PC-3 (cell line): Measurements from ENCODE around the gene FAM107B. TPM values are rescaled to one million over a fixed set of nuclear protein-coding genes. Genes with fewer than 3 reads are reported as not detected.

Experiments
- ATAC-seq: fragments of 200-7000 bp; cut with Tn5 transposase; 2 replicates; pipeline ENCODE4 v1.9.1; 2020; ENCODE audit warnings: mild to moderate bottlenecking, moderate library complexity
- BruUV-seq: library from RNA; stranded (reverse); fragments of 400-500 nt; replicated peaks from 2 replicates; lab custom pipeline; 2021; lab: Mats Ljungman, UMichigan
- CTCF ChIA-PET: fragments of 300-600 bp; sonication (Branson Sonifier 250); formaldehyde crosslinking; loops from one replicate; lab custom pipeline; 2022; ENCODE audit warnings: antibody characterized with exemption; lab: Charles Lee
- POLR2A ChIA-PET: fragments of 300-600 bp; sonication (Branson Sonifier 250); formaldehyde crosslinking; loops from one replicate; lab custom pipeline; 2022; ENCODE audit warnings: antibody characterized with exemption; ENCODE audit not compliant: unreplicated experiment; lab: Charles Lee
- DNase-seq: peaks from one replicate; pipeline ENCODE4 v3.0.0-alpha.2; 2015
- H2AFZ ChIP-seq: fragments of 300-600 bp; sonication (generic); 2 replicates; pipeline ENCODE4 v1.6.0; 2016; ENCODE audit warnings: antibody characterized with exemption, low read length
- H3F3A ChIP-seq: fragments of 300-600 bp; sonication (generic); one replicate; pipeline ENCODE4 v1.6.0; 2017; ENCODE audit warnings: antibody characterized with exemption, low read length, control low read depth, mild to moderate bottlenecking; ENCODE audit not compliant: unreplicated experiment
- H3K27ac ChIP-seq: fragments of 300-600 bp; sonication (generic); 2 replicates; pipeline ENCODE4 v1.5.1; 2016; ENCODE audit warnings: mild to moderate bottlenecking, low read length
- H3K27me3 ChIP-seq: fragments of 300-600 bp; sonication (generic); 2 replicates; pipeline ENCODE4 v1.6.1; 2016; ENCODE audit warnings: low read length, mixed read lengths
- H3K36me3 ChIP-seq: fragments of 300-600 bp; sonication (generic); 2 replicates; pipeline ENCODE4 v1.6.1; 2016; ENCODE audit warnings: low read depth, mixed run types, low read length, mixed read lengths
- H3K4me1 ChIP-seq: fragments of 300-600 bp; sonication (generic); 2 replicates; pipeline ENCODE4 v1.5.1; 2016; ENCODE audit warnings: low read length; ENCODE audit not compliant: insufficient read depth
- H3K4me2 ChIP-seq: fragments of 300-600 bp; sonication (generic); 2 replicates; pipeline ENCODE4 v1.6.0; 2016; ENCODE audit warnings: low read length
- H3K4me3 ChIP-seq: fragments of 300-600 bp; sonication (generic); 2 replicates; pipeline ENCODE4 v1.5.1; 2016; ENCODE audit warnings: mild to moderate bottlenecking, low read length, mixed read lengths
- H3K79me2 ChIP-seq: fragments of 300-600 bp; sonication (generic); 2 replicates; pipeline ENCODE4 v1.6.1; 2017; ENCODE audit warnings: low read length, mixed read lengths
- H3K9ac ChIP-seq: fragments of 300-600 bp; sonication (generic); 2 replicates; pipeline ENCODE4 v1.6.0; 2016; ENCODE audit warnings: mild to moderate bottlenecking, low read length
- H3K9me2 ChIP-seq: fragments of 300-600 bp; sonication (generic); replicated peaks from 2 replicates; pipeline ENCODE4 v1.6.1; 2016; ENCODE audit warnings: mixed run types, low read length, mixed read lengths
- H3K9me3 ChIP-seq: fragments of 300-600 bp; sonication (generic); 2 replicates; pipeline ENCODE4 v1.6.1; 2016; ENCODE audit warnings: low read length, mixed read lengths
- H4K20me1 ChIP-seq: fragments of 300-600 bp; sonication (generic); 2 replicates; pipeline ENCODE4 v1.6.1; 2016; ENCODE audit warnings: low read length, mixed read lengths
- CTCF ChIP-seq: fragments of 300-600 bp; sonication (generic); conservative IDR thresholded peaks from 2 replicates; pipeline ENCODE4 v1.5.1; 2017; ENCODE audit warnings: antibody characterized with exemption, low read depth, mild to moderate bottlenecking, low read length
- EZH2 ChIP-seq: fragments of 300-600 bp; sonication (generic); IDR thresholded peaks from one replicate; pipeline ENCODE4 v1.6.1; 2017; ENCODE audit warnings: antibody characterized with exemption, mild to moderate bottlenecking, low read length; ENCODE audit not compliant: unreplicated experiment
- EZH2phosphoT487 ChIP-seq: fragments of 300-600 bp; sonication (generic); IDR thresholded peaks from 2 replicates; pipeline ENCODE4 v1.6.1; 2018; ENCODE audit warnings: mild to moderate bottlenecking, antibody characterized with exemption, low read length, borderline replicate concordance
- intact Hi-C: fragments of 100-400 bp; cut with micrococcal nuclease; formaldehyde crosslinking; loops from 2 replicates; pipeline ENCODE4 v1.9.0; 2023
- total RNA-seq: library from RNA; depleted of rRNA; stranded (reverse); fragments of >200 nt; gene quantifications from 2 replicates; pipeline ENCODE4 v1.2.3, GENCODE V29; 2014

The FAM107B gene
- total RNA-seq, 1 experiment from 2014 or later = 36.6 TPM

GRCh38 chr10:14656052-14656730, 118.5 kb downstream of the FAM107B start:
- Histone ChIP-seq H3K9me2 (no peaks in the 10 kb centered on the region), H3K79me2 (no peaks in the 10 kb centered on the region), H3F3A (no peaks in the 10 kb centered on the region), H4K20me1 (no peaks in the 10 kb centered on the region), H3K9me3 (no peaks in the 10 kb centered on the region), H3K36me3 (no peaks in the 10 kb centered on the region), H3K27me3 (no peaks in the 10 kb centered on the region), H2AFZ (no peak overlapping the region), H3K9ac (no peak overlapping the region), H3K4me3 (no peak overlapping the region), H3K4me1 (peaks cover 47% of the 10 kb centered on the region), H3K4me2 (no peak overlapping the region), H3K27ac (no peak overlapping the region)
- intact Hi-C loops = loop anchor here (5.0 kb wide), 1 partner anchor 166 kb away; no protein-coding TSS in a partner anchor
- TF ChIP-seq EZH2phosphoT487 = no peak
- no peak for TF ChIP-seq EZH2
- no peak for TF ChIP-seq CTCF
- BruUV-seq = no TSS peak
- no peak for ATAC-seq
- CTCF ChIA-PET = no interaction called here
- DNase-seq = no peak
- POLR2A ChIA-PET = no interaction called here

- CTCF ChIA-PET = no interaction called here
- 0 out of 2 replicates have a peak overlapping the region, but pooled peaks have one; percentile 68 for H3K4me2 ChIP-seq
- intact Hi-C loops = loop anchor here (1.0 to 5.0 kb wide), 3 partner anchors 50 to 167 kb away; no protein-coding TSS in a partner anchor
Observed at GRCh38 chr10:14654821-14655382, 119.8 kb downstream of the FAM107B start.

GRCh38 chr10:14653271-14654161, 121.2 kb downstream of the FAM107B start:
- no TSS peak for BruUV-seq
- TF ChIP-seq EZH2phosphoT487 (no peak), CTCF (no peak), EZH2 (no peak)
- no peaks in the 10 kb centered on the region for H3K9me3 ChIP-seq
- DNase-seq (peak; percentile 79), ATAC-seq (peak; percentile 65)
- no peaks in the 10 kb centered on the region for H3K79me2 ChIP-seq
- H3K36me3 ChIP-seq = no peaks in the 10 kb centered on the region
- no peaks in the 10 kb centered on the region for H4K20me1 ChIP-seq
- intact Hi-C loops = loop anchor here (1.0 kb wide), 2 partner anchors 48 to 126 kb away; no protein-coding TSS in a partner anchor
- peak overlapping the region; percentile 68 for H3K4me2 ChIP-seq
- no peaks in the 10 kb centered on the region for H3K9me2 ChIP-seq
- H3K27me3 ChIP-seq = no peaks in the 10 kb centered on the region
- peak overlapping the region; percentile 58 for H3K9ac ChIP-seq
- POLR2A ChIA-PET = no interaction called here
- no peaks in the 10 kb centered on the region for H3F3A ChIP-seq
- peaks cover 35% of the 10 kb centered on the region for H3K4me1 ChIP-seq
- peak overlapping the region; percentile 90 for H3K27ac ChIP-seq
- CTCF ChIA-PET = no interaction called here
- peak overlapping the region; percentile 24; the same call in 1 of the 2 replicates for H3K4me3 ChIP-seq
- H2AFZ ChIP-seq = no peak overlapping the region

More at GRCh38 chr10:14654821-14655382, 119.8 kb downstream of the FAM107B start:
- ATAC-seq = no peak
- H3K9ac ChIP-seq = peak overlapping the region; percentile 58; the same call in 1 of the 2 replicates
- no peaks in the 10 kb centered on the region for H3F3A ChIP-seq
- H2AFZ ChIP-seq = no peak overlapping the region
- no peaks in the 10 kb centered on the region for H3K9me2 ChIP-seq
- POLR2A ChIA-PET = no interaction called here
- peak overlapping the region; percentile 90; the same call in 1 of the 2 replicates for H3K27ac ChIP-seq
- H3K36me3 ChIP-seq = no peaks in the 10 kb centered on the region
- H3K27me3 ChIP-seq = no peaks in the 10 kb centered on the region
- H3K4me1 ChIP-seq = peaks cover 47% of the 10 kb centered on the region
- TF ChIP-seq EZH2 = no peak
- H4K20me1 ChIP-seq = no peaks in the 10 kb centered on the region
- no peak overlapping the region for H3K4me3 ChIP-seq
- DNase-seq = no peak
- BruUV-seq = no TSS peak
- no peaks in the 10 kb centered on the region for H3K79me2 ChIP-seq
- no peaks in the 10 kb centered on the region for H3K9me3 ChIP-seq
